PC-9 (cell line): ENCODE results near the gene MYCT1. TPM values are rescaled to one million over a fixed set of nuclear protein-coding genes. Genes with fewer than 3 reads are reported as not detected.
A peak's percentile ranks its signal among the peaks of the same experiment; 100 is the strongest.

ENCODE experiments used
- BruUV-seq: library from RNA; stranded (reverse); fragments of 400-500 nt; replicated peaks from 2 replicates; lab custom pipeline; 2021; lab: Mats Ljungman, UMichigan
- CTCF ChIA-PET: fragments of 300-600 bp; sonication (Branson Sonifier 250); formaldehyde crosslinking; loops from one replicate; lab custom pipeline; 2022; ENCODE audit warnings: antibody characterized with exemption; lab: Charles Lee
- POLR2A ChIA-PET: fragments of 300-600 bp; sonication (Branson Sonifier 250); formaldehyde crosslinking; loops from one replicate; lab custom pipeline; 2022; ENCODE audit warnings: antibody characterized with exemption; ENCODE audit not compliant: unreplicated experiment; lab: Charles Lee
- DNase-seq, 2 experiments: peaks; one replicate each; pipeline versions ENCODE4 v3.0.0 to v3.0.0-alpha.2; 2015 to 2022; ENCODE audit warnings: mixed read lengths in 1 of 2
- H2AFZ ChIP-seq: fragments of 200-600 bp; sonication (generic); 2 replicates; pipeline ENCODE4 v1.8.1; 2017; ENCODE audit warnings: antibody characterized with exemption
- H3F3A ChIP-seq: fragments of 200-600 bp; sonication (generic); 2 replicates; pipeline ENCODE4 v1.8.1; 2017; ENCODE audit warnings: antibody characterized with exemption, mild to moderate bottlenecking, low read depth; ENCODE audit not compliant: insufficient read depth
- H3K27ac ChIP-seq: fragments of 200-600 bp; sonication (generic); 2 replicates; pipeline ENCODE4 v1.6.1; 2016; ENCODE audit warnings: mixed run types
- H3K27me3 ChIP-seq: fragments of 200-600 bp; sonication (generic); 2 replicates; pipeline ENCODE4 v1.6.1; 2016; ENCODE audit warnings: low read depth, mixed run types; ENCODE audit not compliant: insufficient read depth
- H3K36me3 ChIP-seq: fragments of 200-600 bp; sonication (generic); 2 replicates; pipeline ENCODE4 v1.6.1; 2016; ENCODE audit warnings: low read depth, mixed run types
- H3K4me1 ChIP-seq: fragments of 200-600 bp; sonication (generic); replicated peaks from 2 replicates; pipeline ENCODE4 v1.6.1; 2016; ENCODE audit warnings: mixed run types; ENCODE audit not compliant: insufficient read depth
- H3K4me2 ChIP-seq: fragments of 200-600 bp; sonication (generic); 2 replicates; pipeline ENCODE4 v1.6.1; 2017; ENCODE audit warnings: mixed run types
- H3K4me3 ChIP-seq: fragments of 200-600 bp; sonication (generic); 2 replicates; pipeline ENCODE4 v1.6.1; 2016; ENCODE audit warnings: mixed run types
- H3K79me2 ChIP-seq: fragments of 200-600 bp; sonication (generic); 2 replicates; pipeline ENCODE4 v1.6.1; 2017; ENCODE audit warnings: low read depth, mixed run types
- H3K9me2 ChIP-seq: fragments of 200-600 bp; sonication (generic); 2 replicates; pipeline ENCODE4 v1.8.1; 2017; ENCODE audit warnings: mild to moderate bottlenecking; ENCODE audit not compliant: insufficient read depth
- H3K9me3 ChIP-seq: fragments of 200-600 bp; sonication (generic); 2 replicates; pipeline ENCODE4 v1.8.1; 2016; ENCODE audit warnings: low read depth; ENCODE audit not compliant: insufficient read depth
- H4K20me1 ChIP-seq: fragments of 200-600 bp; sonication (generic); 2 replicates; pipeline ENCODE4 v1.8.1; 2017; ENCODE audit not compliant: insufficient read depth
- CTCF ChIP-seq: fragments of 200-600 bp; sonication (generic); conservative IDR thresholded peaks from 2 replicates; pipeline ENCODE4 v1.6.1; 2017; ENCODE audit warnings: mixed run types, antibody characterized with exemption, mild to moderate bottlenecking, moderate library complexity
- EZH2 ChIP-seq: fragments of 200-600 bp; sonication (generic); IDR thresholded peaks from 2 replicates; pipeline ENCODE4 v1.8.0; 2017; ENCODE audit warnings: antibody characterized with exemption, low read depth
- intact Hi-C: fragments of 100-400 bp; cut with micrococcal nuclease; formaldehyde crosslinking; loops from one replicate; pipeline ENCODE4 v1.10.0; 2022; ENCODE audit not compliant: unreplicated experiment
- total RNA-seq: library from RNA; stranded (reverse); gene quantifications from 2 replicates; pipeline ENCODE4 v1.2.3, GENCODE V29; 2021

MYCT1 gene
- total RNA-seq, 1 experiment from 2014 or later, result not detected

GRCh38 chr6:152705327-152705726 is 7.6 kb downstream of the MYCT1 start:
- no peak overlapping the region for H3K4me3 ChIP-seq
- no peak overlapping the region for H3K27ac ChIP-seq
- no peaks in the 10 kb centered on the region for H3F3A ChIP-seq
- no peaks in the 10 kb centered on the region for H3K9me3 ChIP-seq
- no peaks in the 10 kb centered on the region for H3K36me3 ChIP-seq
- CTCF ChIA-PET, result no interaction called here
- no peak for DNase-seq
- BruUV-seq, result no TSS peak
- H2AFZ ChIP-seq, result 0 out of 2 replicates have a peak overlapping the region, but pooled peaks have one; percentile 32
- no peaks in the 10 kb centered on the region for H3K9me2 ChIP-seq
- H3K4me2 ChIP-seq, result no peak overlapping the region
- POLR2A ChIA-PET, result no interaction called here
- H3K27me3 ChIP-seq, result no peaks in the 10 kb centered on the region
- no peaks in the 10 kb centered on the region for H3K79me2 ChIP-seq
- H3K4me1 ChIP-seq, result no peaks in the 10 kb centered on the region
- intact Hi-C loops, result no loop called here
- TF ChIP-seq EZH2 (no peak), CTCF (no peak)
- no peaks in the 10 kb centered on the region for H4K20me1 ChIP-seq

GRCh38 chr6:152716322-152716721 is 18.6 kb downstream of the MYCT1 start:
- Histone ChIP-seq H4K20me1 (no peaks in the 10 kb centered on the region), H3K4me1 (no peaks in the 10 kb centered on the region), H3K4me2 (no peak overlapping the region), H2AFZ (no peak overlapping the region), H3K9me3 (no peaks in the 10 kb centered on the region), H3K9me2 (no peaks in the 10 kb centered on the region), H3K27ac (no peak overlapping the region), H3K4me3 (no peak overlapping the region), H3F3A (no peaks in the 10 kb centered on the region), H3K36me3 (no peaks in the 10 kb centered on the region), H3K27me3 (no peaks in the 10 kb centered on the region), H3K79me2 (no peaks in the 10 kb centered on the region)
- no peak for TF ChIP-seq EZH2
- TF ChIP-seq CTCF, result peak; percentile 41; the same call in 1 of the 2 replicates
- CTCF ChIA-PET, result no interaction called here
- intact Hi-C loops, result no loop called here
- no peak for DNase-seq
- POLR2A ChIA-PET, result no interaction called here
- no TSS peak for BruUV-seq

- Histone ChIP-seq H3K4me2 (no peak overlapping the region), H3K27ac (no peak overlapping the region), H3K79me2 (no peaks in the 10 kb centered on the region), H3K9me2 (no peaks in the 10 kb centered on the region; the same call in 1 of the 2 replicates), H3K4me3 (no peak overlapping the region), H3K27me3 (no peaks in the 10 kb centered on the region), H3K36me3 (no peaks in the 10 kb centered on the region), H3F3A (no peaks in the 10 kb centered on the region), H3K4me1 (no peaks in the 10 kb centered on the region), H4K20me1 (no peaks in the 10 kb centered on the region), H2AFZ (no peak overlapping the region), H3K9me3 (no peaks in the 10 kb centered on the region)
- no TSS peak for BruUV-seq
- intact Hi-C loops, result no loop called here
- POLR2A ChIA-PET, result no interaction called here
- CTCF ChIA-PET, result no interaction called here
- TF ChIP-seq CTCF (no peak), EZH2 (no peak)
- DNase-seq, result no peak
Measured at GRCh38 chr6:152720974-152721373, 23.3 kb downstream of the MYCT1 start.
